ENCODE data around the gene RAB27A.

DNA sequence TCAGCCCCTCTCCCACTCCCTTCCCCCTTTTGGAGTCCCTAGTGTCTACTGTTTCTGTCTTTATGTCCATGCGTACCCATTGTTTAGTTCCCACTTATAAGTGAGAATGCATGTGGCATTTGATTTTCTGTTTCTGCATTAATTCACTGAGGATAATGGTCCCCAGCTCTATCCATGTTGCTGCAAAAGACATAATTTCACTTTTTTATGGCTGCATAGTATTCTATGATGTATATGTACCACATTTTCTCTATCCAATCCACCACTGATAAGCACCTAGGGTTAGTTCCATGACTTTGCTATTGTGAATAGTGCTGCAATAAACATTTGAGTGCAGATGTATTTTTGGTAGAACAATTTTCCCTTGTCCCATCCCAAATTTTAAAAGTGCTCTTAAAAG, 58.7 kb downstream of the RAB27A start:
- TF ChIP-seq EZH2 (IDR thresholded peaks at IDR 0.05; ENCODE audit: low read depth): no peak
- TF ChIP-seq, protein P1, sequence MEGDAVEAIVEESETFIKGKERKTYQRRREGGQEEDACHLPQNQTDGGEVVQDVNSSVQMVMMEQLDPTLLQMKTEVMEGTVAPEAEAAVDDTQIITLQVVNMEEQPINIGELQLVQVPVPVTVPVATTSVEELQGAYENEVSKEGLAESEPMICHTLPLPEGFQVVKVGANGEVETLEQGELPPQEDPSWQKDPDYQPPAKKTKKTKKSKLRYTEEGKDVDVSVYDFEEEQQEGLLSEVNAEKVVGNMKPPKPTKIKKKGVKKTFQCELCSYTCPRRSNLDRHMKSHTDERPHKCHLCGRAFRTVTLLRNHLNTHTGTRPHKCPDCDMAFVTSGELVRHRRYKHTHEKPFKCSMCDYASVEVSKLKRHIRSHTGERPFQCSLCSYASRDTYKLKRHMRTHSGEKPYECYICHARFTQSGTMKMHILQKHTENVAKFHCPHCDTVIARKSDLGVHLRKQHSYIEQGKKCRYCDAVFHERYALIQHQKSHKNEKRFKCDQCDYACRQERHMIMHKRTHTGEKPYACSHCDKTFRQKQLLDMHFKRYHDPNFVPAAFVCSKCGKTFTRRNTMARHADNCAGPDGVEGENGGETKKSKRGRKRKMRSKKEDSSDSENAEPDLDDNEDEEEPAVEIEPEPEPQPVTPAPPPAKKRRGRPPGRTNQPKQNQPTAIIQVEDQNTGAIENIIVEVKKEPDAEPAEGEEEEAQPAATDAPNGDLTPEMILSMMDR (conservative IDR thresholded peaks at IDR 0.05): no peak

Measured in PC-9 (cell line).